AG04450 (cell line): ENCODE data around the gene ARRDC2. TPM values are rescaled to one million over a fixed set of nuclear protein-coding genes. Genes with fewer than 3 reads are reported as not detected.

ENCODE experiments used
- CTCF ChIA-PET: fragments of 300-600, 350-600 bp; formaldehyde crosslinking; extraction: SDS; loops from one replicate; lab custom pipeline; 2022; ENCODE audit warnings: antibody characterized with exemption, inconsistent platforms; lab: Charles Lee
- POLR2A ChIA-PET: fragments of 350-600 bp; formaldehyde crosslinking; extraction: SDS; loops from one replicate; lab custom pipeline; 2021; ENCODE audit warnings: antibody characterized with exemption, inconsistent platforms; lab: Yijun Ruan, JAX
- DNase-seq: peaks from one replicate; pipeline ENCODE4 v3.0.0-alpha.2; 2011; ENCODE audit warnings: low read depth, low spot score
- H3K27ac ChIP-seq: one replicate; pipeline ENCODE4 v1.5.1; 2012; ENCODE audit warnings: low read depth, low read length, control low read depth
- H3K27me3 ChIP-seq: one replicate; pipeline ENCODE4 v1.6.0; 2012; ENCODE audit warnings: low read length; ENCODE audit not compliant: control insufficient read depth, insufficient read depth
- H3K4me3 ChIP-seq: 2 replicates; pipeline ENCODE4 v1.5.1; 2011; ENCODE audit warnings: mild to moderate bottlenecking, low read depth, low read length, control low read depth
- H3K9me3 ChIP-seq: 2 replicates; pipeline ENCODE4 v1.5.1; 2012; ENCODE audit warnings: low read length; ENCODE audit not compliant: control insufficient read depth, insufficient read depth
- CTCF ChIP-seq: IDR thresholded peaks from 2 replicates; pipeline ENCODE4 v1.5.1; 2011; ENCODE audit warnings: low read depth, low read length, control low read depth, inconsistent platforms
- polyA plus RNA-seq: library from polyadenylated mRNA; depleted of rRNA; stranded (reverse); fragments of >200 nt; gene quantifications from 2 replicates; pipeline ENCODE4 v1.2.3, GENCODE V29; 2011; rRNA removed
- small RNA-seq: library from RNA; depleted of rRNA; stranded (forward); fragments of <200 nt; gene quantifications from one replicate; pipeline ENCODE3, GENCODE V24; 2012; ENCODE audit warnings: low read depth; ENCODE audit not compliant: insufficient read length

ARRDC2 gene
- polyA plus RNA-seq, 1 experiment: 2.3 TPM

GRCh38 chr19:18059297-18059696 is 51.3 kb downstream of the ARRDC2 start:
- ChIA-PET POLR2A (interaction anchor here (0.6 kb wide), 2 partner anchors 83 to 411 kb away, joined by 4 read pairs; no protein-coding TSS in a partner anchor), CTCF (interaction anchor here (0.6 to 5.8 kb wide), 9 partner anchors 13 to 121 kb away, joined by 3 to 98 read pairs (median 3); partner anchors contain the start of gene ARRDC2)
- Histone ChIP-seq H3K9me3 (no peaks in the 10 kb centered on the region), H3K27ac (no peak overlapping the region), H3K4me3 (no peak overlapping the region), H3K27me3 (peaks cover 5% of the 10 kb centered on the region)
- no peak for DNase-seq
- TF ChIP-seq CTCF: no peak

- DNase-seq: no peak
- H3K4me3 ChIP-seq: no peak overlapping the region
- TF ChIP-seq CTCF: no peak
- H3K27ac ChIP-seq: no peak overlapping the region
- no peaks in the 10 kb centered on the region for H3K9me3 ChIP-seq
- CTCF ChIA-PET: interaction anchor here (0.7 to 5.8 kb wide), 3 partner anchors 14 to 114 kb away, joined by 3 to 98 read pairs (median 4); partner anchors contain the start of gene ARRDC2
- H3K27me3 ChIP-seq: peaks cover 5% of the 10 kb centered on the region
- POLR2A ChIA-PET: no interaction called here
These were observed 51.9 kb downstream of the ARRDC2 start for GRCh38 chr19:18059902-18060301.

- Histone ChIP-seq H3K27me3 (peaks cover 5% of the 10 kb centered on the region), H3K27ac (no peak overlapping the region), H3K4me3 (no peak overlapping the region), H3K9me3 (no peaks in the 10 kb centered on the region)
- no peak for DNase-seq
- no peak for TF ChIP-seq CTCF
- POLR2A ChIA-PET: no interaction called here
- CTCF ChIA-PET: interaction anchor here (1.2 to 5.8 kb wide), 2 partner anchors 54 to 122 kb away, joined by 3 to 98 read pairs; partner anchors contain the start of gene ARRDC2
These were observed 52.5 kb downstream of the ARRDC2 start for GRCh38 chr19:18060472-18060871.

GRCh38 chr19:18062028-18062427 is 54.1 kb downstream of the ARRDC2 start:
- Histone ChIP-seq H3K9me3 (no peaks in the 10 kb centered on the region), H3K27ac (no peak overlapping the region), H3K27me3 (peaks cover 5% of the 10 kb centered on the region), H3K4me3 (no peak overlapping the region)
- POLR2A ChIA-PET: no interaction called here
- CTCF ChIA-PET: interaction anchor here (1.0 kb wide), 1 partner anchor 55 kb away, joined by 4 read pairs; no protein-coding TSS in a partner anchor
- no peak for TF ChIP-seq CTCF
- DNase-seq: no peak

- POLR2A ChIA-PET: no interaction called here
- H3K27me3 ChIP-seq: peaks cover 5% of the 10 kb centered on the region
- no peak for DNase-seq
These were observed 55.5 kb downstream of the ARRDC2 start for GRCh38 chr19:18063463-18063862.

More at GRCh38 chr19:18063463-18063862, 55.5 kb downstream of the ARRDC2 start:
- H3K9me3 ChIP-seq: no peaks in the 10 kb centered on the region
- no peak for TF ChIP-seq CTCF
- no peak overlapping the region for H3K27ac ChIP-seq
- CTCF ChIA-PET: no interaction called here
- H3K4me3 ChIP-seq: no peak overlapping the region

Small RNA genes within 50 kb of the gene (small RNA-seq; reads per million reads assigned to genes)
- gene RNA5SP468: not detected

Other genes with a start within 250 kb of the ARRDC2 start
- gene B3GNT3, start 213.0 kb upstream of the ARRDC2 start, polyA plus RNA-seq: not detected in 2 replicates
- gene INSL3, start 186.7 kb upstream of the ARRDC2 start, polyA plus RNA-seq: not detected in 2 replicates
- gene JAK3, start 160.2 kb upstream of the ARRDC2 start, polyA plus RNA-seq: 0.99 and 1.4 TPM in 2 replicates
- 890 and 1,276 TPM in 2 replicates for gene RPL18A, start 148.3 kb upstream of the ARRDC2 start, polyA plus RNA-seq
- not detected in 2 replicates for gene SLC5A5, start 136.2 kb upstream of the ARRDC2 start, polyA plus RNA-seq
- gene CCDC124, start 75.2 kb upstream of the ARRDC2 start, polyA plus RNA-seq: 36.0 and 40.9 TPM in 2 replicates
- 0.05 and 0.07 TPM in 2 replicates for gene KCNN1, start 41.1 kb upstream of the ARRDC2 start, polyA plus RNA-seq
- 0.05 and 0.14 TPM in 2 replicates for gene IL12RB1, start 78.8 kb downstream of the ARRDC2 start, polyA plus RNA-seq
- gene MAST3, start 89.6 kb downstream of the ARRDC2 start, polyA plus RNA-seq: 2.1 and 2.5 TPM in 2 replicates
- gene PIK3R2, start 145.0 kb downstream of the ARRDC2 start, polyA plus RNA-seq: 19.7 and 23.3 TPM in 2 replicates
- 6.9 and 8.1 TPM in 2 replicates for gene IFI30, start 165.6 kb downstream of the ARRDC2 start, polyA plus RNA-seq
- gene MPV17L2, start 185.0 kb downstream of the ARRDC2 start, polyA plus RNA-seq: 8.2 and 13.4 TPM in 2 replicates
- 2.8 and 6.1 TPM in 2 replicates for gene RAB3A, start 195.9 kb downstream of the ARRDC2 start, polyA plus RNA-seq
- 0.12 and 0.46 TPM in 2 replicates for gene PDE4C, start 218.3 kb downstream of the ARRDC2 start, polyA plus RNA-seq